A549 treated with RU486 at 1 μM for 4 hours (cell line): ENCODE data around the gene KRTAP4-11. TPM values are rescaled to one million over a fixed set of nuclear protein-coding genes. Genes with fewer than 3 reads are reported as not detected.

ENCODE experiments used
- total RNA-seq: library from RNA; stranded (reverse); fragments of 200-300 nt; extraction: Qiagen RNA extraction; gene quantifications from 5 replicates; pipeline ENCODE4 v1.2.3, GENCODE V29; 2022; ENCODE audit warnings: low read depth

KRTAP4-11 gene
- not detected in 5 replicates for total RNA-seq

DNA sequence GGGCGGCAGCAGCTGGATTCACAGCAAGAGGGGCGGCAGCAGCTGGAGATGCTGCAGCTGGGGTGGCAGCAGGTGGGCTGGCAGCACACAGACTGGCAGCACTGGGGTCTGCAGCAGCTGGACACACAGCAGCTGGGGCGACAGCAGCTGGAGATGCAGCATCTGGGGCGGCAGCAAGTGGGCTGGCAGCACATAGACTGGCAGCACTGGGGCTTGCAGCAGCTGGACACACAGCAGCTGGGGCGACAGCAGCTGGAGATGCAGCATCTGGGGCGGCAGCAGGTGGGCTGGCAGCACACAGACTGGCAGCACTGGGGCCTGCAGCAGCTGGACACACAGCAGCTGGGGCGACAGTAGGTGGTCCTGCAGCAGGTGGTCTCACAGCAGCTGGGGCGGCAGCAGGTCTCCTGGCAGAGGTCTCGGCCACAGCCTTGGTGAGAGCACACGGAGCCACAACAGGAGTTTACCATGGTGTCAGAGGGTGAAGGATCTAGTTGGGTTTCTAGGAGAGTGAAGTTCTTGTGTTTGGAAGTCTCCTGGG is at the start of gene KRTAP4-11:
Gene KRTAP4-11, minus strand, starts transcription at position 528 of the 541 bp plus-strand sequence. Its CDS starts 58 bp downstream, at position 470.

GRCh38 chr17:41160648-41161047 is 42.5 kb upstream of the KRTAP4-11 start, which contains the start of gene KRTAP4-4:
TSS of gene KRTAP4-4 (minus strand) at chr17:41160748. CDS start at chr17:41160691, 57 bp downstream.

DNA sequence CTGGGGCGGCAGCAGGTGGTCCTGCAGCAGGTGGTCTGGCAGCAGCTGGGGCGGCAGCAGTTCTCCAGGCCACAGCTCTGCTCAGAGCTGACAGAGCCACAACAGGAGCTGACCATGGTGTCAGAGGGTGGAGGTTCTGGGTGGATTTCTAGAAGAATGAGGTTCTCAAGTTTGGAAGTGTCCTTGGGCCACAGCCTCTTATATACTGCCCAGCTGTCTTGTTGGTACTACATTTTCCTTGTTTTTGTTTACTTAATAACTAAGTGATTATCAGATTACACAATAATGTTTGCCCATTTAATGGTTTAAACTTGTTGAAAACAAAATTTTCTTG is 31.4 kb upstream of the KRTAP4-11 start, which contains the start of gene KRTAP4-5:
Gene KRTAP4-5, minus strand, starts transcription at position 174 of the 334 bp plus-strand sequence. Its CDS starts 58 bp downstream, at position 116.

DNA sequence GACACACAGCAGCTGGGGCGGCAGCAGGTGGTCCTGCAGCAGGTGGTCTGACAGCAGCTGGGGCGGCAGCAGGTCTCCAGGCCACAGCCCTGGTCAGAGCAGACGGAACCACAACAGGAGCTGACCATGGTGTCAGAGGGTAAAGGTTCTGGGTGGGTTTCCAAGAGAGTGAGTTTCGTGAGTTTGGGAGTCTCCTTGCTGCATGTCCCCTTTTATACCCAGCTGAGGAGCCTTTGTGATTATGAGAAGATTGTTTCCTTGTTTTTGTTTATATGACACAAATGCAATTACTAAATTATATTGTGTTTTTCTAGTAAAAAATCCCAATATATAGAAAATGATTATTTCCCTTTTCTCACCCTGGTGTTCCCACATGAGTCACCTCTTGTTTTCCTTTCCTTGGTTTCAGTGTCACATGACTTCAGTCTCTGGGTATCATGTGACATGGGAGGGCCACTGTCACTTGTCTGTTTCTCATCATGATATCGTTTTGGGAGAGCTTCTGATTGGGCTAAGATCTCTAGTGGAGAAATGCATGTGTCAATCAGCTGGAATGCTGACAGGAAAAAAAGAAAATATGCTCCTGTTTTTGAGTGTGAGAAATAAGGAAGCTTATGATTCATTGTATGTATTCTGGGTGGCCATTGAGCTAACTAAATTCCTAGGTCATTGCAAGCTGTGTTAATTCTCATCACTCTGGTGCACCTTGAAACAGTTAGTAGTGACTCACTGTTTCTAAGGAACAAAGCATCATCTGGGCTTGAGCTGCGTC is 22.4 kb upstream of the KRTAP4-11 start, which contains the start of gene KRTAP4-6:
Gene KRTAP4-6, minus strand, starts transcription at position 185 of the 772 bp plus-strand sequence. Its CDS starts 57 bp downstream, at position 128.

GRCh38 chr17:41123991-41124371 is 5.8 kb upstream of the KRTAP4-11 start, which contains the start of gene KRTAP4-12:
TSS of gene KRTAP4-12 (minus strand) at chr17:41124182. CDS start at chr17:41124122, 60 bp downstream.

GRCh38 chr17:41105347-41105746 is 12.8 kb downstream of the KRTAP4-11 start, which contains the start of gene KRTAP4-9:
TSS of gene KRTAP4-9 (plus strand) at chr17:41105389. CDS start at chr17:41105389, 0 bp downstream.

DNA sequence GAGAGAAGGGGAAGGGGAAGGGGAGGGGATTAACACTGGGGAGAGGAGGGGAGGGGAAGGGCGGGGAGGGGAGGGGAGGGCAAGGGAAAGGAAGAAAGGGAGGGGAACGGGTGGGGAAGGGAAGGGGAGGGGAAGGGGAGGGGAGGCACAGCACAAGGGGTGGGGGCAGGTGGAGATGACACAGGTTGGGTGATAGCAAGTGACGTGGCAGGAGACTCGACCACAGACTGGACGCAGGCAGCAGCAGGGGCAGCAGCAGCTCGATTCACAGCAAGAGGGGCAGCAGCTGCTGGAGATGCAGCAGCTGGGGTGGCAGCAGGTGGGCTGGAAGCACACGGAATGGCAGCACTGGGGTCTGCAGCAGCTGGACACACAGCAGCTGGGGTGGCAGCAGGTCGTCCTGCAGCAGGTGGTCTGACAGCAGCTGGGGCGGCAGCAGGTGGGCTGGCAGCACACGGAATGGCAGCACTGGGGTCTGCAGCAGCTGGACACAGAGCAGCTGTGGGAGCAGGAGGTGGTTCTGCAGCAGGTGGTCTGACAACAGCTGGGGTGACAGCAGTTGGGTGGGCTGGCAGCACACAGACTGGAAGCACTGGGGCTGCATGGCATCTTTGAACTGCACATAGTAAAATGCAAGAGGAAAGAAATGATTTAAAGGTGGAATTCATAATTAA is 16.4 kb downstream of the KRTAP4-11 start, which contains the start of gene KRTAP4-16:
Gene KRTAP4-16, minus strand, starts transcription at position 624 of the 674 bp plus-strand sequence. Its CDS starts 0 bp downstream, at position 624.

DNA sequence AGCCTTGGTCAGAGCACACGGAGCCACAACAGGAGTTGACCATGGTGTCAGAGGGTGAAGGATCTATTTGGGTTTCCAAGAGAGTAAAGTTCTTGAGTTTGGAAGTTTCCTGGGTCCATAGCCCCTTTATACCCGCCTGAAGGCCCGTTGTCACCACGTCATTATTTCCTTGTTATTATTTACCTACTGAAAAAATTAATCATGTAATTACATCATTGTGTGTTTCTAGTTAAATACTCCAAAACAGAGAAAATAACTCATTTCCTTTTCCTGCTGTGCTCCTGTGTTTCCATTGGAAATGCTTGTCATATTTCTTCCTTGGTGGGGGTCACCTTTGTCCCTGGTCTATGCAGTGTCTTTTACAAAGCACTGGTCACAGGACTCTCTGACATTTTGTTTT is 20.1 kb downstream of the KRTAP4-11 start, which contains the start of gene KRTAP4-8:
Gene KRTAP4-8, minus strand, starts transcription at position 101 of the 400 bp plus-strand sequence. Its CDS starts 58 bp downstream, at position 43.

DNA sequence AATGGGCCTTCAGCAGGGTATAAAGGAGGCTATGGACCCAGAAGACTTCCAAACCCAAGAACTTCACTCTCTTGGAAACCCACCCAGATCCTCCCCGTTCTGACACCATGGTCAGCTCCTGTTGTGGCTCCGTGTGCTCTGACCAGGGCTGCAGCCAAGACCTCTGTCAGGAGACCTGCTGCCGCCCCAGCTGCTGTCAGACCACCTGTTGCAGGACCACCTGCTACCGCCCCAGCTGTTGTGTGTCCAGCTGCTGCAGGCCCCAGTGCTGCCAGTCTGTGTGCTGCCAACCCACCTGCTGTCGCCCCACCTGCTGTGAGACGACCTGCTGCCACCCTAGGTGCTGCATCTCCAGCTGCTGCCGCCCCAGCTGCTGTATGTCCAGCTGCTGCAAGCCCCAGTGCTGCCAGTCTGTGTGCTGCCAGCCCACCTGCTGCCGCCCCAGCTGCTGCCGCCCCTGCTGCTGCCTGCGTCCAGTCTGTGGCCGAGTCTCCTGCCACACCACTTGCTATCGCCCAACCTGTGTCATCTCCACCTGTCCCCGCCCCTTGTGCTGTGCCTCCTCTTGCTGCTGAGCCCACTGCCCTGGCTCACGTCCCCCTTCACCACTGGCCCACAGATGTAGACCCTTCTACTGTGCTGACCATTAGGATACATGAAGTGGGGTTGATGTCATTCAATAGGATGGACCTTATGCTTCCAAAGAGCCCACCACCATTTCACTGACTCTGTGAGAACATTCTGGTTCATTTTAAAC is 33.9 kb downstream of the KRTAP4-11 start, which contains the start of gene KRTAP4-7:
Gene KRTAP4-7, plus strand, starts transcription at position 51 of the 757 bp plus-strand sequence. Its CDS starts 57 bp downstream, at position 108.

Other genes with a start within 250 kb of the KRTAP4-11 start
- 0.17 to 0.43 TPM (median 0.28 TPM) in 5 replicates for gene KRT20, start 233.1 kb downstream of the KRTAP4-11 start, total RNA-seq
- gene KRT23, start 180.7 kb downstream of the KRTAP4-11 start, total RNA-seq, result 0.06 to 0.30 TPM (median 0.08 TPM) in 3 of 5 replicates, not detected in the others
- not detected in 5 replicates for gene KRT39, start 151.4 kb downstream of the KRTAP4-11 start, total RNA-seq
- gene KRT40, start 134.0 kb downstream of the KRTAP4-11 start, total RNA-seq, result not detected in 5 replicates
- not detected in 5 replicates for gene KRTAP3-3, start 124.2 kb downstream of the KRTAP4-11 start, total RNA-seq
- 0.36 to 0.50 TPM (median 0.42 TPM) in 3 of 5 replicates, not detected in the others for gene KRTAP3-2, start 118.5 kb downstream of the KRTAP4-11 start, total RNA-seq
- not detected in 5 replicates for gene KRTAP3-1, start 109.2 kb downstream of the KRTAP4-11 start, total RNA-seq
- not detected in 5 replicates for gene KRTAP1-5, start 91.2 kb downstream of the KRTAP4-11 start, total RNA-seq
- gene KRTAP1-4, start 88.2 kb downstream of the KRTAP4-11 start, total RNA-seq, result not detected in 5 replicates
- gene KRTAP1-3, start 83.5 kb downstream of the KRTAP4-11 start, total RNA-seq, result not detected in 5 replicates
- gene KRTAP1-1, start 76.9 kb downstream of the KRTAP4-11 start, total RNA-seq, result not detected in 5 replicates
- not detected in 5 replicates for gene KRTAP2-1, start 71.1 kb downstream of the KRTAP4-11 start, total RNA-seq
- not detected in 5 replicates for gene KRTAP2-2, start 63.1 kb downstream of the KRTAP4-11 start, total RNA-seq
- not detected in 5 replicates for gene KRTAP2-3, start 58.3 kb downstream of the KRTAP4-11 start, total RNA-seq
- gene KRTAP2-4, start 52.5 kb downstream of the KRTAP4-11 start, total RNA-seq, result not detected in 5 replicates
- not detected in 5 replicates for gene KRTAP4-7, start 34.2 kb downstream of the KRTAP4-11 start, total RNA-seq
- 0.08 TPM in 1 of 5 replicates, not detected in the others for gene KRTAP4-8, start 20.2 kb downstream of the KRTAP4-11 start, total RNA-seq
- not detected in 5 replicates for gene KRTAP4-16, start 16.2 kb downstream of the KRTAP4-11 start, total RNA-seq
- not detected in 5 replicates for gene KRTAP4-9, start 13.0 kb downstream of the KRTAP4-11 start, total RNA-seq
- gene KRTAP4-12, start 5.8 kb upstream of the KRTAP4-11 start, total RNA-seq, result not detected in 5 replicates
- gene KRTAP4-6, start 22.2 kb upstream of the KRTAP4-11 start, total RNA-seq, result not detected in 5 replicates
- not detected in 5 replicates for gene KRTAP4-5, start 31.5 kb upstream of the KRTAP4-11 start, total RNA-seq
- gene KRTAP4-4, start 42.4 kb upstream of the KRTAP4-11 start, total RNA-seq, result not detected in 5 replicates
- gene KRTAP4-3, start 49.8 kb upstream of the KRTAP4-11 start, total RNA-seq, result not detected in 5 replicates
- gene KRTAP4-2, start 59.8 kb upstream of the KRTAP4-11 start, total RNA-seq, result not detected in 5 replicates
- gene KRTAP4-1, start 66.5 kb upstream of the KRTAP4-11 start, total RNA-seq, result 0.17 to 0.25 TPM (median 0.24 TPM) in 4 of 5 replicates, not detected in the other
- gene KRTAP9-1, start 71.5 kb upstream of the KRTAP4-11 start, total RNA-seq, result not detected in 5 replicates
- gene KRTAP9-2, start 108.3 kb upstream of the KRTAP4-11 start, total RNA-seq, result not detected in 5 replicates
- gene KRTAP9-3, start 114.1 kb upstream of the KRTAP4-11 start, total RNA-seq, result not detected in 5 replicates
- not detected in 5 replicates for gene KRTAP9-8, start 119.6 kb upstream of the KRTAP4-11 start, total RNA-seq
- not detected in 5 replicates for gene KRTAP9-4, start 131.3 kb upstream of the KRTAP4-11 start, total RNA-seq
- not detected in 5 replicates for gene KRTAP9-9, start 137.0 kb upstream of the KRTAP4-11 start, total RNA-seq
- not detected in 5 replicates for gene KRTAP9-6, start 147.0 kb upstream of the KRTAP4-11 start, total RNA-seq
- gene KRTAP9-7, start 157.3 kb upstream of the KRTAP4-11 start, total RNA-seq, result not detected in 5 replicates
- not detected in 5 replicates for gene KRTAP29-1, start 184.5 kb upstream of the KRTAP4-11 start, total RNA-seq
- gene KRTAP16-1, start 190.9 kb upstream of the KRTAP4-11 start, total RNA-seq, result not detected in 5 replicates
- not detected in 5 replicates for gene KRTAP17-1, start 197.3 kb upstream of the KRTAP4-11 start, total RNA-seq
- not detected in 5 replicates for gene KRT33A, start 232.5 kb upstream of the KRTAP4-11 start, total RNA-seq